PC-3 (cell line): ENCODE data around the gene POLD4. TPM values are rescaled to one million over a fixed set of nuclear protein-coding genes. Genes with fewer than 3 reads are reported as not detected.

Experiments used
- ATAC-seq: fragments of 200-7000 bp; cut with Tn5 transposase; 2 replicates; pipeline ENCODE4 v1.9.1; 2020; ENCODE audit warnings: mild to moderate bottlenecking, moderate library complexity
- BruUV-seq: library from RNA; stranded (reverse); fragments of 400-500 nt; replicated peaks from 2 replicates; lab custom pipeline; 2021; lab: Mats Ljungman, UMichigan
- CTCF ChIA-PET: fragments of 300-600 bp; sonication (Branson Sonifier 250); formaldehyde crosslinking; loops from one replicate; lab custom pipeline; 2022; ENCODE audit warnings: antibody characterized with exemption; lab: Charles Lee
- POLR2A ChIA-PET: fragments of 300-600 bp; sonication (Branson Sonifier 250); formaldehyde crosslinking; loops from one replicate; lab custom pipeline; 2022; ENCODE audit warnings: antibody characterized with exemption; ENCODE audit not compliant: unreplicated experiment; lab: Charles Lee
- DNase-seq: peaks from one replicate; pipeline ENCODE4 v3.0.0-alpha.2; 2015
- H2AFZ ChIP-seq: fragments of 300-600 bp; sonication (generic); 2 replicates; pipeline ENCODE4 v1.6.0; 2016; ENCODE audit warnings: antibody characterized with exemption, low read length
- H3F3A ChIP-seq: fragments of 300-600 bp; sonication (generic); one replicate; pipeline ENCODE4 v1.6.0; 2017; ENCODE audit warnings: antibody characterized with exemption, low read length, control low read depth, mild to moderate bottlenecking; ENCODE audit not compliant: unreplicated experiment
- H3K27ac ChIP-seq: fragments of 300-600 bp; sonication (generic); 2 replicates; pipeline ENCODE4 v1.5.1; 2016; ENCODE audit warnings: mild to moderate bottlenecking, low read length
- H3K27me3 ChIP-seq: fragments of 300-600 bp; sonication (generic); 2 replicates; pipeline ENCODE4 v1.6.1; 2016; ENCODE audit warnings: low read length, mixed read lengths
- H3K36me3 ChIP-seq: fragments of 300-600 bp; sonication (generic); 2 replicates; pipeline ENCODE4 v1.6.1; 2016; ENCODE audit warnings: low read depth, mixed run types, low read length, mixed read lengths
- H3K4me1 ChIP-seq: fragments of 300-600 bp; sonication (generic); 2 replicates; pipeline ENCODE4 v1.5.1; 2016; ENCODE audit warnings: low read length; ENCODE audit not compliant: insufficient read depth
- H3K4me2 ChIP-seq: fragments of 300-600 bp; sonication (generic); 2 replicates; pipeline ENCODE4 v1.6.0; 2016; ENCODE audit warnings: low read length
- H3K4me3 ChIP-seq: fragments of 300-600 bp; sonication (generic); 2 replicates; pipeline ENCODE4 v1.5.1; 2016; ENCODE audit warnings: mild to moderate bottlenecking, low read length, mixed read lengths
- H3K79me2 ChIP-seq: fragments of 300-600 bp; sonication (generic); 2 replicates; pipeline ENCODE4 v1.6.1; 2017; ENCODE audit warnings: low read length, mixed read lengths
- H3K9ac ChIP-seq: fragments of 300-600 bp; sonication (generic); 2 replicates; pipeline ENCODE4 v1.6.0; 2016; ENCODE audit warnings: mild to moderate bottlenecking, low read length
- H3K9me2 ChIP-seq: fragments of 300-600 bp; sonication (generic); replicated peaks from 2 replicates; pipeline ENCODE4 v1.6.1; 2016; ENCODE audit warnings: mixed run types, low read length, mixed read lengths
- H3K9me3 ChIP-seq: fragments of 300-600 bp; sonication (generic); 2 replicates; pipeline ENCODE4 v1.6.1; 2016; ENCODE audit warnings: low read length, mixed read lengths
- H4K20me1 ChIP-seq: fragments of 300-600 bp; sonication (generic); 2 replicates; pipeline ENCODE4 v1.6.1; 2016; ENCODE audit warnings: low read length, mixed read lengths
- CTCF ChIP-seq: fragments of 300-600 bp; sonication (generic); conservative IDR thresholded peaks from 2 replicates; pipeline ENCODE4 v1.5.1; 2017; ENCODE audit warnings: antibody characterized with exemption, low read depth, mild to moderate bottlenecking, low read length
- EZH2 ChIP-seq: fragments of 300-600 bp; sonication (generic); IDR thresholded peaks from one replicate; pipeline ENCODE4 v1.6.1; 2017; ENCODE audit warnings: antibody characterized with exemption, mild to moderate bottlenecking, low read length; ENCODE audit not compliant: unreplicated experiment
- EZH2phosphoT487 ChIP-seq: fragments of 300-600 bp; sonication (generic); IDR thresholded peaks from 2 replicates; pipeline ENCODE4 v1.6.1; 2018; ENCODE audit warnings: mild to moderate bottlenecking, antibody characterized with exemption, low read length, borderline replicate concordance
- intact Hi-C: fragments of 100-400 bp; cut with micrococcal nuclease; formaldehyde crosslinking; loops from 2 replicates; pipeline ENCODE4 v1.9.0; 2023
- total RNA-seq: library from RNA; depleted of rRNA; stranded (reverse); fragments of >200 nt; gene quantifications from 2 replicates; pipeline ENCODE4 v1.2.3, GENCODE V29; 2014

Gene POLD4
- total RNA-seq, 1 experiment from 2014 or later = 81.5 TPM

- Histone ChIP-seq H3K9ac (peak overlapping the region; percentile 67), H3K4me1 (peaks cover 23% of the 10 kb centered on the region), H3K36me3 (peaks cover 7% of the 10 kb centered on the region; the same call in 1 of the 2 replicates), H3K27ac (peak overlapping the region; percentile 95), H3K9me3 (no peaks in the 10 kb centered on the region), H3K27me3 (no peaks in the 10 kb centered on the region), H3F3A (peaks cover 5% of the 10 kb centered on the region), H3K9me2 (no peaks in the 10 kb centered on the region), H2AFZ (no peak overlapping the region), H3K4me3 (no peak overlapping the region), H3K79me2 (no peaks in the 10 kb centered on the region), H4K20me1 (no peaks in the 10 kb centered on the region), H3K4me2 (0 out of 2 replicates have a peak overlapping the region, but pooled peaks have one; percentile 47)
- intact Hi-C loops = loop anchor here (1.0 kb wide), 1 partner anchor 8 kb away; the partner anchor contains the start of gene SSH3
- TF ChIP-seq CTCF (peak; percentile 33; the same call in 1 of the 2 replicates), EZH2phosphoT487 (no peak)
- CTCF ChIA-PET = no interaction called here
- BruUV-seq = no TSS peak
- DNase-seq = no peak
- ATAC-seq = no peak; the same call in none of the 2 replicates
- POLR2A ChIA-PET = no interaction called here
Measured at GRCh38 chr11:67311556-67312082, 41.7 kb downstream of the POLD4 start.

- ChIA-PET CTCF (no interaction called here), POLR2A (no interaction called here)
- Histone ChIP-seq H3K4me2 (no peak overlapping the region), H3K4me3 (no peak overlapping the region), H3K9ac (no peak overlapping the region), H3K36me3 (peaks cover 7% of the 10 kb centered on the region; the same call in 1 of the 2 replicates), H2AFZ (no peak overlapping the region), H3K9me2 (no peaks in the 10 kb centered on the region), H3F3A (peaks cover 5% of the 10 kb centered on the region), H3K4me1 (peaks cover 23% of the 10 kb centered on the region), H3K27ac (peak overlapping the region; percentile 95), H4K20me1 (no peaks in the 10 kb centered on the region), H3K9me3 (no peaks in the 10 kb centered on the region), H3K79me2 (no peaks in the 10 kb centered on the region), H3K27me3 (no peaks in the 10 kb centered on the region)
- no peak for DNase-seq
- ATAC-seq = no peak
- TF ChIP-seq EZH2 = no peak
- no peak for TF ChIP-seq CTCF
- TF ChIP-seq EZH2phosphoT487 = no peak
- intact Hi-C loops = no loop called here
- no TSS peak for BruUV-seq
Measured at GRCh38 chr11:67311051-67311555, 42.2 kb downstream of the POLD4 start.
